GM12878 (cell line): ENCODE results near the gene TOR2A. TPM values are rescaled to one million over a fixed set of nuclear protein-coding genes. Genes with fewer than 3 reads are reported as not detected.

Experiments
- ATAC-seq: fragments of 200-7000 bp; cut with Tn5 transposase; 3 replicates; pipeline ENCODE4 v1.9.1; 2020; ENCODE audit warnings: mild to moderate bottlenecking, moderate library complexity
- BruUV-seq: library from RNA; stranded (reverse); fragments of 400-500 nt; replicated peaks from 2 replicates; lab custom pipeline; 2021; lab: Mats Ljungman, UMichigan
- CTCF ChIA-PET: fragments of 300-600 bp; sonication (Branson Sonifier 250); formaldehyde crosslinking; extraction: SDS; loops from one replicate; lab custom pipeline; 2021; ENCODE audit warnings: inconsistent platforms; lab: Yijun Ruan, JAX
- POLR2A ChIA-PET: fragments of 350-600 bp; formaldehyde crosslinking; extraction: SDS; loops from one replicate; lab custom pipeline; 2021; ENCODE audit warnings: inconsistent platforms; lab: Charles Lee
- RAD21 ChIA-PET: fragments of 300-600 bp; sonication (Branson Sonifier 250); formaldehyde crosslinking; loops from one replicate; lab custom pipeline; 2023; ENCODE audit warnings: antibody characterized with exemption; ENCODE audit not compliant: unreplicated experiment; lab: Charles Lee
- SMC1A ChIA-PET: fragments of 300-600 bp; sonication (Branson Sonifier 250); formaldehyde crosslinking; loops from one replicate; lab custom pipeline; 2023; ENCODE audit not compliant: unreplicated experiment, uncharacterized antibody; lab: Charles Lee
- DNase-seq: peaks from one replicate; pipeline ENCODE4 v3.0.0-alpha.2; 2011; ENCODE audit warnings: low read depth, low spot score
- FAIRE-seq: peaks from 3 replicates; lab custom pipeline; 2011; peaks lifted over from hg19 to GRCh38; lab: Jason Lieb, UNC
- H2AFZ ChIP-seq: 2 replicates; pipeline ENCODE4 v1.6.0; 2011; ENCODE audit warnings: low read depth, low read length, control low read depth; ENCODE audit not compliant: control insufficient read depth
- H3K27ac ChIP-seq: 2 replicates; pipeline ENCODE4 v1.5.1; 2011; ENCODE audit warnings: control low read depth; ENCODE audit not compliant: control insufficient read depth, insufficient read depth
- H3K27me3 ChIP-seq, 2 experiments: replicated peaks in 1 of 2; 2 replicates each; pipeline versions ENCODE4 v1.6.0 to v1.6.1; 2011; ENCODE audit warnings: low read length in 1 of 2; ENCODE audit not compliant: control insufficient read depth in 2 of 2, insufficient read depth in 2 of 2
- H3K36me3 ChIP-seq, 2 experiments: 2 replicates each; pipeline ENCODE4 v1.5.1; 2011; ENCODE audit warnings: low read length in 1 of 2; ENCODE audit not compliant: control insufficient read depth in 2 of 2, insufficient read depth in 2 of 2
- H3K4me1 ChIP-seq: 2 replicates; pipeline ENCODE4 v1.6.1; 2011; ENCODE audit warnings: mild to moderate bottlenecking, low read length, moderate library complexity, mixed read lengths; ENCODE audit not compliant: control insufficient read depth, insufficient read depth
- H3K4me2 ChIP-seq: 2 replicates; pipeline ENCODE4 v1.6.0; 2011; ENCODE audit warnings: control low read depth; ENCODE audit not compliant: control insufficient read depth, insufficient read depth
- H3K4me3 ChIP-seq: fragments of 200-600 bp; sonication (generic); 2 replicates; pipeline ENCODE4 v1.5.1; 2016
- H3K79me2 ChIP-seq: 2 replicates; pipeline ENCODE4 v1.6.0; 2011; ENCODE audit warnings: low read length; ENCODE audit not compliant: control insufficient read depth, insufficient read depth
- H3K9ac ChIP-seq: 2 replicates; pipeline ENCODE4 v1.8.0; 2011; ENCODE audit warnings: low read length, control low read depth, mixed read lengths; ENCODE audit not compliant: control insufficient read depth, insufficient read depth
- H3K9me3 ChIP-seq: replicated peaks from 3 replicates; pipeline ENCODE4 v1.5.1; 2011; ENCODE audit warnings: mild to moderate bottlenecking, low read length; ENCODE audit not compliant: control insufficient read depth, insufficient read depth
- H4K20me1 ChIP-seq: 2 replicates; pipeline ENCODE4 v1.6.0; 2011; ENCODE audit not compliant: control insufficient read depth, insufficient read depth
- ATF7 ChIP-seq: fragments of 450-650 bp; IDR thresholded peaks from 2 replicates; pipeline ENCODE4 v1.6.1; 2016; ENCODE audit warnings: low read depth, mild to moderate bottlenecking
- CEBPB ChIP-seq, 2 experiments: fragments of 150-350 bp in 1 of 2; IDR thresholded peaks; 2 replicates each; pipeline ENCODE4 v1.6.1; 2012 to 2014; ENCODE audit warnings: low read depth in 2 of 2, low read length in 2 of 2, borderline replicate concordance in 1 of 2, inconsistent platforms in 1 of 2
- CHD2 ChIP-seq: IDR thresholded peaks from 2 replicates; pipeline ENCODE4 v1.6.1; 2011; ENCODE audit warnings: low read depth, low read length, improper control_type of control experiment, borderline replicate concordance
- CREB1 ChIP-seq: IDR thresholded peaks from 2 replicates; pipeline ENCODE4 v1.6.1; 2012; ENCODE audit warnings: low read depth, mild to moderate bottlenecking, inconsistent platforms
- EED ChIP-seq: sonication (generic); IDR thresholded peaks from 2 replicates; pipeline ENCODE4 v1.6.1; 2016; ENCODE audit warnings: antibody characterized with exemption, low read depth
- HDGF ChIP-seq: fragments of 450-650 bp; IDR thresholded peaks from 2 replicates; pipeline ENCODE4 v1.6.1; 2016; ENCODE audit warnings: antibody characterized with exemption
- IKZF1 ChIP-seq: fragments of 450-650 bp; conservative IDR thresholded peaks from 2 replicates; pipeline ENCODE4 v1.6.1; 2017; ENCODE audit warnings: antibody characterized with exemption, mild to moderate bottlenecking
- JUNB ChIP-seq: IDR thresholded peaks from 2 replicates; pipeline ENCODE4 v1.6.1; 2016; ENCODE audit warnings: antibody characterized with exemption, mild to moderate bottlenecking
- MAX ChIP-seq: IDR thresholded peaks from 2 replicates; pipeline ENCODE4 v1.6.1; 2012; ENCODE audit warnings: low read depth, low read length, improper control_type of control experiment
- MXI1 ChIP-seq: fragments of 150-350 bp; IDR thresholded peaks from 2 replicates; pipeline ENCODE4 v1.6.1; 2011; ENCODE audit warnings: low read depth, mild to moderate bottlenecking, inconsistent platforms, low read length, improper control_type of control experiment
- MYB ChIP-seq: fragments of 150-350 bp; IDR thresholded peaks from 2 replicates; pipeline ENCODE4 v1.6.1; 2014; ENCODE audit warnings: mild to moderate bottlenecking, low read depth, low read length, borderline replicate concordance
- NBN ChIP-seq: fragments of 450-650 bp; IDR thresholded peaks from 2 replicates; pipeline ENCODE4 v1.6.1; 2016
- NFYB ChIP-seq: IDR thresholded peaks from 2 replicates; pipeline ENCODE4 v1.6.1; 2011; ENCODE audit warnings: low read depth, mild to moderate bottlenecking, low read length, improper control_type of control experiment, moderate library complexity; ENCODE audit not compliant: insufficient read depth
- NR2F1 ChIP-seq: fragments of 450-650 bp; conservative IDR thresholded peaks from 2 replicates; pipeline ENCODE4 v1.6.1; 2017; ENCODE audit warnings: mild to moderate bottlenecking
- REST ChIP-seq: IDR thresholded peaks from 2 replicates; pipeline ENCODE4 v1.6.1; 2012; ENCODE audit warnings: mild to moderate bottlenecking, low read depth, low read length
- SRF ChIP-seq, 2 experiments: IDR thresholded peaks; 2 replicates each; pipeline ENCODE4 v1.6.1; 2011; ENCODE audit warnings: low read depth in 2 of 2, low read length in 2 of 2, mild to moderate bottlenecking in 1 of 2, moderate library complexity in 1 of 2
- USF2 ChIP-seq: IDR thresholded peaks from 2 replicates; pipeline ENCODE4 v1.6.1; 2011; ENCODE audit warnings: low read depth, low read length, improper control_type of control experiment, borderline replicate concordance
- WRNIP1 ChIP-seq: IDR thresholded peaks from 2 replicates; pipeline ENCODE4 v1.6.1; 2011; ENCODE audit warnings: low read depth, low read length, improper control_type of control experiment, borderline replicate concordance
- ZSCAN29 ChIP-seq: fragments of 450-650 bp; IDR thresholded peaks from 2 replicates; pipeline ENCODE4 v1.6.1; 2017; ENCODE audit warnings: mild to moderate bottlenecking, moderate library complexity
- WGBS: methylation state at CpG from one replicate; pipeline ENCODE4 v1.1.6; 2016; ENCODE audit warnings: low lambda C conversion rate; ENCODE audit not compliant: insufficient replicate concordance, insufficient coverage; ENCODE audit errors: missing lambda C conversion rate; 5-methylcytosine and 5-hydroxymethylcytosine counted together
- in situ Hi-C: fragments of 300-500 bp; cut with MboI; formaldehyde crosslinking; loops from 9 replicates; pipeline ENCODE4 v1.14.3; 2018; ENCODE audit warnings: mixed read lengths
- intact Hi-C: fragments of 100-400 bp; cut with micrococcal nuclease; formaldehyde crosslinking; loops from one replicate; pipeline ENCODE4 v1.14.2; 2022; ENCODE audit not compliant: unreplicated experiment
- polyA plus RNA-seq, 11 experiments: library from polyadenylated mRNA; depleted of rRNA in 4 of 11; unstranded in 6 of 11; stranded (reverse) in 5 of 11; fragments of >200 nt; fragmentation: Nextera tagmentation in 4 of 11; fragmentation: Illumina TruSeq in 1 of 11; extraction: Ambion mirVana in 4 of 11; extraction: Trizol in 1 of 11; gene quantifications; 1 replicate in 1 of 11; 2 replicates in 10 of 11; pipeline versions ENCODE4 v1.2.1 to v1.2.3, GENCODE V29; 2011 to 2016; ENCODE audit warnings: inconsistent platforms in 2 of 11, missing spikeins in 2 of 11, low read depth in 1 of 11
- total RNA-seq, 4 experiments: library from RNA; depleted of rRNA in 3 of 4; stranded (reverse); fragments of >200 nt in 3 of 4; fragmentation: Illumina TruSeq in 1 of 4; extraction: Trizol in 1 of 4; gene quantifications; 2 replicates each; pipeline versions ENCODE4 v1.2.1 to v1.2.3, GENCODE V29; 2013 to 2021

Gene TOR2A
- total and polyA plus RNA-seq, 10 of the 15 experiments (the other 5 are each of a cell fraction or from before 2014, with no cell fraction given), result 0.52 to 23.7 (median 8.5) TPM

GRCh38 chr9:127779136-127779981 is 44.3 kb upstream of the TOR2A start:
- ATAC-seq (peak; percentile 62), FAIRE-seq (peak; percentile 35), DNase-seq (peak; percentile 79)
- H3K36me3 ChIP-seq, result no peaks in the 10 kb centered on the region
- ChIA-PET RAD21 (interaction anchor here (1.0 to 2.4 kb wide), 9 partner anchors 8 to 382 kb away, joined by 3 to 19 read pairs (median 8); partner anchors contain the start of genes SLC2A8, ST6GALNAC4 and TOR2A), SMC1A (interaction anchor here (0.8 to 2.4 kb wide), 8 partner anchors 8 to 133 kb away, joined by 3 to 6 read pairs (median 4); partner anchors contain the start of gene TOR2A), POLR2A (interaction anchor here (0.6 to 3.6 kb wide), 12 partner anchors 9 to 554 kb away, joined by 3 to 42 read pairs (median 4); partner anchors contain the start of gene TOR2A), CTCF (interaction anchor here (1.0 to 2.6 kb wide), 6 partner anchors 9 to 45 kb away, joined by 3 to 18 read pairs (median 6); partner anchors contain the start of gene TOR2A)
- H2AFZ ChIP-seq, result peak overlapping the region; percentile 30; the same call in 1 of the 2 replicates
- H3K9me3 ChIP-seq, result no peaks in the 10 kb centered on the region
- H4K20me1 ChIP-seq, result no peaks in the 10 kb centered on the region
- H3K9ac ChIP-seq, result peak overlapping the region; percentile 64
- H3K27me3 ChIP-seq, result no peaks in the 10 kb centered on the region
- BruUV-seq, result no TSS peak
- in situ Hi-C loops, result no loop called here
- peaks cover 37% of the 10 kb centered on the region for H3K79me2 ChIP-seq
- peaks cover 44% of the 10 kb centered on the region for H3K4me1 ChIP-seq
- intact Hi-C loops, result no loop called here
- peak overlapping the region; percentile 97 for H3K4me2 ChIP-seq
- peak overlapping the region; percentile 100 for H3K4me3 ChIP-seq
- H3K27ac ChIP-seq, result peak overlapping the region; percentile 93
- WGBS, result 10% methylated on average over 17 of the region's 17 CpGs
- TF ChIP-seq SRF (IDR thresholded peaks at IDR 0.05; ENCODE audit: low read depth in 2 of 2, low read length in 2 of 2) (0 out of 4 replicates have a peak, but pooled peaks of 1 of the 2 experiments have one; percentile 15), REST (no peak), ZSCAN29 (no peak), HDGF (0 out of 2 replicates have a peak, but pooled peaks have one; percentile 31), JUNB (no peak), EED (no peak), CREB1 (no peak), MAX (peak; percentile 56; the same call in 1 of the 2 replicates), ATF7 (peak; percentile 60), NBN (peak; percentile 82; the same call in 1 of the 2 replicates), USF2 (no peak), MXI1 (peak; percentile 53), NR2F1 (peak; percentile 23; the same call in 1 of the 2 replicates), CHD2 (no peak), IKZF1 (peak; percentile 52), NFYB (peak; percentile 58; the same call in 1 of the 2 replicates), WRNIP1 (no peak), CEBPB (IDR thresholded peaks at IDR 0.05; ENCODE audit: borderline replicate concordance in 1 of 2, low read depth in 2 of 2, low read length in 2 of 2) (peak in 1 of 2 experiments; percentile 64; a peak in 1 of 4 replicates), MYB (no peak)
